SK-N-SH (cell line): ENCODE results near the gene ZHX3. TPM values are rescaled to one million over a fixed set of nuclear protein-coding genes. Genes with fewer than 3 reads are reported as not detected.

ENCODE experiments used
- CTCF ChIA-PET: fragments of 300-600, 350-600 bp; formaldehyde crosslinking; extraction: SDS; loops from one replicate; lab custom pipeline; 2021; lab: Yijun Ruan, JAX
- POLR2A ChIA-PET: fragments of 350-600 bp; sonication (Branson Sonifier 250); formaldehyde crosslinking; extraction: SDS; loops from one replicate; lab custom pipeline; 2020; ENCODE audit warnings: antibody characterized with exemption, inconsistent platforms; lab: Yijun Ruan, JAX
- DNase-seq: peaks from one replicate; pipeline ENCODE4 v3.0.0; 2012
- H2AFZ ChIP-seq: fragments of 200-600 bp; sonication (generic); 2 replicates; pipeline ENCODE4 v1.8.1; 2016; ENCODE audit warnings: antibody characterized with exemption, mild to moderate bottlenecking, low read depth
- H3F3A ChIP-seq: fragments of 200-600 bp; sonication (generic); replicated peaks from 2 replicates; pipeline ENCODE3; 2016; ENCODE audit warnings: antibody characterized with exemption, mild to moderate bottlenecking; ENCODE audit not compliant: insufficient read depth
- H3K27ac ChIP-seq, 2 experiments: fragments of 200-500 bp in 1 of 2; fragments of 200-600 bp in 1 of 2; sonication (Bioruptor generic) in 1 of 2; sonication (generic), shearing (Covaris generic) in 1 of 2; 2 replicates each; pipeline versions ENCODE4 v1.5.1 to v1.6.1; 2014 to 2016; ENCODE audit warnings: low read depth in 2 of 2, inconsistent platforms in 1 of 2, low read length in 1 of 2, mild to moderate bottlenecking in 1 of 2, mixed read lengths in 1 of 2
- H3K27me3 ChIP-seq: fragments of 200-600 bp; sonication (generic), shearing (Covaris generic); 2 replicates; pipeline ENCODE4 v1.6.1; 2016; ENCODE audit warnings: mixed run types; ENCODE audit not compliant: insufficient read depth
- H3K36me3 ChIP-seq, 2 experiments: fragments of 200-500 bp in 1 of 2; fragments of 200-600 bp in 1 of 2; sonication (Bioruptor generic) in 1 of 2; sonication (generic) in 1 of 2; replicated peaks in 1 of 2; 2 replicates each; pipeline versions ENCODE3 to v1.5.1; 2014 to 2016; ENCODE audit warnings: low read length in 1 of 2, mild to moderate bottlenecking in 1 of 2; ENCODE audit not compliant: insufficient read depth in 2 of 2, control insufficient read depth in 1 of 2
- H3K4me1 ChIP-seq, 2 experiments: fragments of 200-500 bp in 1 of 2; fragments of 200-600 bp in 1 of 2; sonication (Bioruptor generic) in 1 of 2; sonication (generic), shearing (Covaris generic) in 1 of 2; 2 replicates each; pipeline versions ENCODE4 v1.5.1 to v1.6.1; 2014 to 2016; ENCODE audit warnings: low read depth in 1 of 2, low read length in 1 of 2, mixed run types in 1 of 2; ENCODE audit not compliant: insufficient read depth in 2 of 2, control insufficient read depth in 1 of 2
- H3K4me2 ChIP-seq: fragments of 200-600 bp; sonication (generic), shearing (Covaris generic); 2 replicates; pipeline ENCODE4 v1.6.1; 2017; ENCODE audit warnings: mixed run types
- H3K4me3 ChIP-seq, 2 experiments: fragments of 200-500 bp in 1 of 2; fragments of 200-600 bp in 1 of 2; sonication (Bioruptor generic) in 1 of 2; sonication (generic), shearing (Covaris generic) in 1 of 2; 2 replicates each; pipeline versions ENCODE4 v1.5.1 to v1.8.1; 2014 to 2016; ENCODE audit warnings: low read depth in 2 of 2, inconsistent platforms in 1 of 2, low read length in 1 of 2, mild to moderate bottlenecking in 1 of 2, mixed read lengths in 1 of 2, moderate library complexity in 1 of 2
- H3K79me2 ChIP-seq: fragments of 200-600 bp; sonication (generic); 2 replicates; pipeline ENCODE4 v1.8.1; 2017; ENCODE audit warnings: mild to moderate bottlenecking; ENCODE audit not compliant: insufficient read depth
- H3K9ac ChIP-seq: fragments of 200-600 bp; sonication (generic); 2 replicates; pipeline ENCODE4 v1.6.1; 2017; ENCODE audit warnings: mixed run types
- H3K9me2 ChIP-seq: fragments of 200-600 bp; sonication (generic); 2 replicates; pipeline ENCODE4 v1.6.1; 2017; ENCODE audit warnings: mixed run types
- H3K9me3 ChIP-seq: fragments of 200-600 bp; sonication (generic); 2 replicates; pipeline ENCODE4 v1.6.1; 2017; ENCODE audit warnings: mixed run types, mild to moderate bottlenecking, moderate library complexity
- H4K20me1 ChIP-seq: fragments of 200-600 bp; sonication (generic); 2 replicates; pipeline ENCODE4 v1.6.1; 2017; ENCODE audit warnings: mild to moderate bottlenecking, mixed run types; ENCODE audit not compliant: insufficient read depth
- ELF1 ChIP-seq: IDR thresholded peaks from 2 replicates; pipeline ENCODE4 v1.4.0; 2012
- EZH2phosphoT487 ChIP-seq: fragments of 200-600 bp; sonication (generic); IDR thresholded peaks from 2 replicates; pipeline ENCODE4 v1.6.1; 2017; ENCODE audit warnings: low read depth, mixed run types, mild to moderate bottlenecking, antibody characterized with exemption, moderate library complexity, borderline replicate concordance
- FOSL2 ChIP-seq: IDR thresholded peaks from 2 replicates; pipeline ENCODE4 v1.4.0; 2012; ENCODE audit warnings: low read depth, mild to moderate bottlenecking, moderate library complexity, borderline replicate concordance
- FOXM1 ChIP-seq: IDR thresholded peaks from 2 replicates; pipeline ENCODE4 v1.4.0; 2012; ENCODE audit warnings: low read depth, mild to moderate bottlenecking
- GABPA ChIP-seq: IDR thresholded peaks from 2 replicates; pipeline ENCODE4 v1.4.0; 2012; ENCODE audit warnings: low read depth, mild to moderate bottlenecking
- GATA2 ChIP-seq: sonication (generic); formaldehyde crosslinking; IDR thresholded peaks from 2 replicates; pipeline ENCODE4 v1.5.0; 2020; ENCODE audit warnings: mild to moderate bottlenecking, missing genetic modification reagents
- MAX ChIP-seq: IDR thresholded peaks from 2 replicates; pipeline ENCODE4 v1.4.0; 2012; ENCODE audit warnings: low read depth
- MEF2A ChIP-seq: IDR thresholded peaks from 2 replicates; pipeline ENCODE4 v1.4.0; 2012; ENCODE audit warnings: low read depth, borderline replicate concordance
- MXI1 ChIP-seq: IDR thresholded peaks from 2 replicates; pipeline ENCODE4 v1.6.1; 2012; ENCODE audit warnings: mild to moderate bottlenecking, low read depth, low read length, improper control_type of control experiment
- RAD21 ChIP-seq: IDR thresholded peaks from 2 replicates; pipeline ENCODE4 v1.6.1; 2012; ENCODE audit warnings: mild to moderate bottlenecking, low read length
- RFX5 ChIP-seq: IDR thresholded peaks from 2 replicates; pipeline ENCODE4 v1.6.1; 2012; ENCODE audit warnings: mild to moderate bottlenecking, improper control_type of control experiment, low read length
- RXRA ChIP-seq: IDR thresholded peaks from 2 replicates; pipeline ENCODE4 v1.4.0; 2012; ENCODE audit warnings: low read depth, mild to moderate bottlenecking, borderline replicate concordance
- SMC3 ChIP-seq: IDR thresholded peaks from 2 replicates; pipeline ENCODE4 v1.6.1; 2012; ENCODE audit warnings: low read depth, low read length, improper control_type of control experiment
- TCF12 ChIP-seq: IDR thresholded peaks from 2 replicates; pipeline ENCODE4 v1.4.0; 2012
- YY1 ChIP-seq: IDR thresholded peaks from 2 replicates; pipeline ENCODE4 v1.4.0; 2012; ENCODE audit warnings: low read depth, mild to moderate bottlenecking
- ZBTB33 ChIP-seq: IDR thresholded peaks from 2 replicates; pipeline ENCODE4 v1.4.0; 2012; ENCODE audit warnings: low read depth, borderline replicate concordance
- WGBS: methylation state at CpG from one replicate; pipeline ENCODE4 v1.1.6; 2017; ENCODE audit warnings: low lambda C conversion rate; 5-methylcytosine and 5-hydroxymethylcytosine counted together
- polyA plus RNA-seq, 3 experiments: library from polyadenylated mRNA; depleted of rRNA; stranded (reverse); fragments of >200 nt; gene quantifications; 2 replicates each; pipeline ENCODE4 v1.2.3, GENCODE V29; 2012
- TF ChIP-seq, protein P1 (sequence below): fragments of 200-600 bp; sonication (generic); IDR thresholded peaks from 2 replicates; pipeline ENCODE4 v1.6.1; 2017; ENCODE audit warnings: antibody characterized with exemption, mild to moderate bottlenecking, moderate library complexity

ZHX3 gene
- polyA plus RNA-seq, 1 of the 3 experiments (the other 2 are of a cell fraction), result 6.0 TPM

- Histone ChIP-seq H3K4me2 (no peak overlapping the region), H3K79me2 (no peaks in the 10 kb centered on the region; the same call in 1 of the 2 replicates), H3K9me2 (no peaks in the 10 kb centered on the region), H3K4me3 (no peak overlapping the region)
- DNase-seq, result no peak
- POLR2A ChIA-PET, result no interaction called here
- 94% methylated on average over 1 of the region's 1 CpG for WGBS
- TF ChIP-seq RFX5 (no peak), RXRA (no peak), YY1 (no peak), SMC3 (no peak), GABPA (no peak), MAX (no peak), MEF2A (no peak), ZBTB33 (no peak), ELF1 (no peak), FOXM1 (no peak), RAD21 (no peak), TCF12 (no peak), MXI1 (no peak), FOSL2 (no peak), EZH2phosphoT487 (no peak), GATA2 (CRISPR knock-in tag) (no peak)
- TF ChIP-seq, protein P1, sequence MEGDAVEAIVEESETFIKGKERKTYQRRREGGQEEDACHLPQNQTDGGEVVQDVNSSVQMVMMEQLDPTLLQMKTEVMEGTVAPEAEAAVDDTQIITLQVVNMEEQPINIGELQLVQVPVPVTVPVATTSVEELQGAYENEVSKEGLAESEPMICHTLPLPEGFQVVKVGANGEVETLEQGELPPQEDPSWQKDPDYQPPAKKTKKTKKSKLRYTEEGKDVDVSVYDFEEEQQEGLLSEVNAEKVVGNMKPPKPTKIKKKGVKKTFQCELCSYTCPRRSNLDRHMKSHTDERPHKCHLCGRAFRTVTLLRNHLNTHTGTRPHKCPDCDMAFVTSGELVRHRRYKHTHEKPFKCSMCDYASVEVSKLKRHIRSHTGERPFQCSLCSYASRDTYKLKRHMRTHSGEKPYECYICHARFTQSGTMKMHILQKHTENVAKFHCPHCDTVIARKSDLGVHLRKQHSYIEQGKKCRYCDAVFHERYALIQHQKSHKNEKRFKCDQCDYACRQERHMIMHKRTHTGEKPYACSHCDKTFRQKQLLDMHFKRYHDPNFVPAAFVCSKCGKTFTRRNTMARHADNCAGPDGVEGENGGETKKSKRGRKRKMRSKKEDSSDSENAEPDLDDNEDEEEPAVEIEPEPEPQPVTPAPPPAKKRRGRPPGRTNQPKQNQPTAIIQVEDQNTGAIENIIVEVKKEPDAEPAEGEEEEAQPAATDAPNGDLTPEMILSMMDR, result no peak
- TF ChIP-seq, all 33 proteins: peak for 0
- H3K27ac ChIP-seq, result no peak overlapping the region
- CTCF ChIA-PET, result interaction anchor here (1.2 to 3.4 kb wide), 8 partner anchors 8 to 261 kb away, joined by 3 to 21 read pairs (median 4); no protein-coding TSS in a partner anchor
- no peaks in the 10 kb centered on the region for H3F3A ChIP-seq
- peaks cover 0 to 14% of the 10 kb centered on the region in 2 experiments; a peak in 3 of 4 replicates for H3K4me1 ChIP-seq
- no peaks in the 10 kb centered on the region for H4K20me1 ChIP-seq
- no peaks in the 10 kb centered on the region for H3K36me3 ChIP-seq
- no peak overlapping the region for H2AFZ ChIP-seq
- H3K9me3 ChIP-seq, result no peaks in the 10 kb centered on the region
- no peaks in the 10 kb centered on the region for H3K27me3 ChIP-seq
- H3K9ac ChIP-seq, result no peak overlapping the region
Observed at GRCh38 chr20:41224281-41224680, 93.2 kb downstream of the ZHX3 start.
